ENCODE measurements around the gene LANCL2. TPM values are rescaled to one million over a fixed set of nuclear protein-coding genes. Genes with fewer than 3 reads are reported as not detected.

LANCL2 gene
- total and polyA plus RNA-seq, 8 donors, result 9.5 to 24.9 (median 20.8) TPM

- intact Hi-C loops (cut with DNase I), result no loop called here
- no peak for TF ChIP-seq CTCF (IDR thresholded peaks at IDR 0.05)
- H3K36me3 ChIP-seq, result no peaks in the 10 kb centered on the region
- DNase-seq (peak in 1 of 4 donors; percentile 73), ATAC-seq (no peak)
- peak overlapping the region; percentile 92 to 93 for H3K4me3 ChIP-seq
- H3K27me3 ChIP-seq, result no peaks in the 10 kb centered on the region
- H3K9me3 ChIP-seq, result no peaks in the 10 kb centered on the region
- H3K27ac ChIP-seq, result peak overlapping the region in 1 of 2 donors; percentile 98
- peaks cover 7 to 24% of the 10 kb centered on the region in 2 donors for H3K4me1 ChIP-seq
These were observed 2.2 kb downstream of the LANCL2 start for GRCh38 chr7:55367283-55367840.

GRCh38 chr7:55369427-55370400, 4.6 kb downstream of the LANCL2 start:
- TF ChIP-seq CTCF (IDR thresholded peaks at IDR 0.05), result no peak
- no peak overlapping the region for H3K4me3 ChIP-seq
- H3K4me1 ChIP-seq, result peaks cover 7 to 20% of the 10 kb centered on the region in 2 donors
- H3K27me3 ChIP-seq, result no peaks in the 10 kb centered on the region
- H3K27ac ChIP-seq, result no peak overlapping the region
- intact Hi-C loops (cut with DNase I), result no loop called here
- H3K9me3 ChIP-seq, result no peaks in the 10 kb centered on the region
- DNase-seq, result no peak
- no peaks in the 10 kb centered on the region for H3K36me3 ChIP-seq
- ATAC-seq, result no peak

GRCh38 chr7:55374213-55374612, 9.1 kb downstream of the LANCL2 start:
- Histone ChIP-seq H3K27ac (no peak overlapping the region), H3K27me3 (no peaks in the 10 kb centered on the region), H3K4me3 (no peak overlapping the region), H3K9me3 (no peaks in the 10 kb centered on the region), H3K36me3 (no peaks in the 10 kb centered on the region), H3K4me1 (no peaks in the 10 kb centered on the region)
- no peak for DNase-seq
- intact Hi-C loops (cut with DNase I), result no loop called here
- no peak for ATAC-seq
- TF ChIP-seq CTCF (IDR thresholded peaks at IDR 0.05), result no peak

- intact Hi-C loops (cut with DNase I), result no loop called here
- TF ChIP-seq CTCF (IDR thresholded peaks at IDR 0.05), result no peak
- Histone ChIP-seq H3K9me3 (no peaks in the 10 kb centered on the region), H3K36me3 (no peaks in the 10 kb centered on the region), H3K27ac (no peak overlapping the region), H3K4me3 (no peak overlapping the region), H3K27me3 (no peaks in the 10 kb centered on the region), H3K4me1 (no peaks in the 10 kb centered on the region)
- DNase-seq (no peak), ATAC-seq (no peak)
These were observed 10.1 kb downstream of the LANCL2 start for GRCh38 chr7:55375237-55375636.

GRCh38 chr7:55377162-55377817, 12.2 kb downstream of the LANCL2 start:
- no peak for TF ChIP-seq CTCF (IDR thresholded peaks at IDR 0.05)
- ATAC-seq (no peak), DNase-seq (no peak)
- Histone ChIP-seq H3K4me3 (no peak overlapping the region), H3K9me3 (no peaks in the 10 kb centered on the region), H3K4me1 (no peaks in the 10 kb centered on the region), H3K36me3 (no peaks in the 10 kb centered on the region), H3K27ac (no peak overlapping the region), H3K27me3 (no peaks in the 10 kb centered on the region)
- intact Hi-C loops (cut with DNase I), result no loop called here
